H1 (cell line): ENCODE measurements around the gene FHAD1. TPM values are rescaled to one million over a fixed set of nuclear protein-coding genes. Genes with fewer than 3 reads are reported as not detected.

ENCODE experiments used
- CTCF ChIA-PET: fragments of 300-600 bp; sonication (Branson Sonifier 250); formaldehyde crosslinking; loops from one replicate; lab custom pipeline; 2021; ENCODE audit not compliant: partially characterized antibody; lab: Charles Lee
- POLR2A ChIA-PET: fragments of 300-600 bp; sonication (Branson Sonifier 250); formaldehyde crosslinking; loops from one replicate; lab custom pipeline; 2021; ENCODE audit warnings: inconsistent platforms; ENCODE audit not compliant: partially characterized antibody; lab: Charles Lee
- DNase-seq, 2 experiments: peaks; one replicate each; pipeline versions ENCODE4 v3.0.0 to v3.0.0-alpha.2; 2010 to 2022; ENCODE audit warnings: low spot score in 2 of 2, low read depth in 1 of 2, mixed read lengths in 1 of 2
- FAIRE-seq: peaks from 2 replicates; lab custom pipeline; 2011; peaks lifted over from hg19 to GRCh38; lab: Jason Lieb, UNC
- H2AFZ ChIP-seq: 2 replicates; pipeline ENCODE4 v1.8.1; 2012; ENCODE audit warnings: low read length, inconsistent platforms
- H2AK5ac ChIP-seq: 2 replicates; pipeline ENCODE4 v1.6.1; 2013; ENCODE audit warnings: low read depth, low read length
- H2BK120ac ChIP-seq: replicated peaks from 2 replicates; pipeline ENCODE3; 2013; ENCODE audit warnings: low read depth, low read length, inconsistent platforms
- H2BK12ac ChIP-seq: 2 replicates; pipeline ENCODE4 v1.6.1; 2013; ENCODE audit warnings: low read depth, low read length
- H2BK15ac ChIP-seq: 2 replicates; pipeline ENCODE4 v1.6.1; 2013; ENCODE audit warnings: low read length
- H2BK20ac ChIP-seq: 2 replicates; pipeline ENCODE4 v1.6.1; 2013; ENCODE audit warnings: low read length
- H2BK5ac ChIP-seq: 2 replicates; pipeline ENCODE4 v1.6.1; 2013; ENCODE audit warnings: low read depth, low read length
- H3K14ac ChIP-seq: 2 replicates; pipeline ENCODE4 v1.6.1; 2013; ENCODE audit warnings: inconsistent platforms; ENCODE audit not compliant: insufficient read length
- H3K18ac ChIP-seq: 2 replicates; pipeline ENCODE4 v1.6.1; 2013; ENCODE audit warnings: low read length; ENCODE audit errors: extremely low read depth
- H3K23ac ChIP-seq: 2 replicates; pipeline ENCODE4 v1.6.1; 2013; ENCODE audit warnings: inconsistent platforms; ENCODE audit not compliant: insufficient read length
- H3K23me2 ChIP-seq: 2 replicates; pipeline ENCODE4 v1.6.1; 2013; ENCODE audit warnings: low read depth, low read length
- H3K27ac ChIP-seq: 2 replicates; pipeline ENCODE4 v1.6.1; 2011; ENCODE audit warnings: low read depth, low read length, inconsistent platforms
- H3K27me3 ChIP-seq, 4 experiments: replicated peaks in 1 of 4; 1 replicate in 1 of 4; 2 replicates in 3 of 4; pipeline versions ENCODE4 v1.6.1 to v1.8.1; 2011 to 2013; ENCODE audit warnings: low read length in 3 of 4, mild to moderate bottlenecking in 3 of 4, inconsistent platforms in 2 of 4, mixed read lengths in 2 of 4, moderate library complexity in 1 of 4; ENCODE audit not compliant: control insufficient read depth in 3 of 4, insufficient read depth in 3 of 4; ENCODE audit errors: extremely low read depth in 1 of 4
- H3K36me3 ChIP-seq, 4 experiments: 2 replicates each; pipeline versions ENCODE4 v1.6.1 to v1.8.1; 2011 to 2013; ENCODE audit warnings: mild to moderate bottlenecking in 4 of 4, low read length in 3 of 4, moderate library complexity in 2 of 4, control low read depth in 1 of 4, inconsistent platforms in 1 of 4; ENCODE audit not compliant: insufficient read depth in 4 of 4, control insufficient read depth in 2 of 4
- H3K4ac ChIP-seq: replicated peaks from 2 replicates; pipeline ENCODE3; 2013; ENCODE audit warnings: low read length, low read depth, mixed read lengths, inconsistent platforms; ENCODE audit not compliant: insufficient read length
- H3K4me1 ChIP-seq, 4 experiments: replicated peaks in 1 of 4; 1 replicate in 1 of 4; 2 replicates in 3 of 4; pipeline versions ENCODE4 v1.6.1 to v1.8.1; 2011 to 2013; ENCODE audit warnings: low read length in 3 of 4, inconsistent platforms in 2 of 4, mixed read lengths in 1 of 4; ENCODE audit not compliant: insufficient read depth in 4 of 4, control insufficient read depth in 3 of 4
- H3K4me2 ChIP-seq, 2 experiments: 2 replicates each; pipeline versions ENCODE4 v1.6.1 to v1.8.1; 2011 to 2013; ENCODE audit warnings: low read depth in 2 of 2, low read length in 2 of 2, control low read depth in 1 of 2, inconsistent platforms in 1 of 2, mild to moderate bottlenecking in 1 of 2; ENCODE audit not compliant: insufficient read depth in 1 of 2
- H3K4me3 ChIP-seq, 4 experiments: fragments of 200-600, 300-600 bp in 1 of 4; sonication (generic), shearing (Covaris generic), sonication (Bioruptor Twin) in 1 of 4; 2 replicates each; pipeline versions ENCODE4 v1.5.1 to v1.8.1; 2011 to 2016; ENCODE audit warnings: low read length in 4 of 4, low read depth in 3 of 4, control low read depth in 2 of 4, inconsistent platforms in 2 of 4, mild to moderate bottlenecking in 2 of 4, mixed read lengths in 1 of 4, moderate library complexity in 1 of 4; ENCODE audit not compliant: insufficient read depth in 2 of 4; ENCODE audit errors: extremely low read depth in 1 of 4
- H3K56ac ChIP-seq: replicated peaks from 2 replicates; pipeline ENCODE3; 2013; ENCODE audit warnings: low read depth, mild to moderate bottlenecking, mixed read lengths, low read length, inconsistent platforms; ENCODE audit not compliant: insufficient read length
- H3K79me1 ChIP-seq: 2 replicates; pipeline ENCODE4 v1.6.1; 2013; ENCODE audit warnings: low read depth, low read length, control low read depth
- H3K79me2 ChIP-seq, 2 experiments: 2 replicates each; pipeline versions ENCODE4 v1.6.1 to v1.8.1; 2012 to 2013; ENCODE audit warnings: low read length in 2 of 2, mild to moderate bottlenecking in 2 of 2, inconsistent platforms in 1 of 2; ENCODE audit not compliant: insufficient read depth in 2 of 2, control insufficient read depth in 1 of 2
- H3K9ac ChIP-seq, 4 experiments: replicated peaks in 1 of 4; 1 replicate in 1 of 4; 2 replicates in 3 of 4; pipeline versions ENCODE4 v1.6.1 to v1.8.1; 2011 to 2013; ENCODE audit warnings: low read depth in 3 of 4, low read length in 3 of 4, control low read depth in 2 of 4, mild to moderate bottlenecking in 2 of 4, moderate library complexity in 2 of 4, inconsistent platforms in 1 of 4; ENCODE audit errors: extremely low read depth in 1 of 4
- H3K9me3 ChIP-seq, 2 experiments: 2 replicates each; pipeline versions ENCODE4 v1.6.1 to v1.8.1; 2012 to 2013; ENCODE audit warnings: mild to moderate bottlenecking in 2 of 2, moderate library complexity in 2 of 2, control low read depth in 1 of 2, inconsistent platforms in 1 of 2, low read depth in 1 of 2, low read length in 1 of 2, mixed read lengths in 1 of 2; ENCODE audit not compliant: insufficient read depth in 2 of 2
- H4K20me1 ChIP-seq, 2 experiments: replicated peaks in 1 of 2; 2 replicates each; pipeline versions ENCODE3 to v1.8.1; 2011 to 2013; ENCODE audit warnings: inconsistent platforms in 2 of 2, low read length in 2 of 2, mild to moderate bottlenecking in 1 of 2; ENCODE audit not compliant: insufficient read depth in 2 of 2, control insufficient read depth in 1 of 2
- H4K5ac ChIP-seq: 2 replicates; pipeline ENCODE4 v1.6.1; 2013; ENCODE audit warnings: low read length, low read depth, mixed read lengths, inconsistent platforms; ENCODE audit not compliant: insufficient read length
- H4K8ac ChIP-seq: 2 replicates; pipeline ENCODE4 v1.8.0; 2013; ENCODE audit warnings: mild to moderate bottlenecking, moderate library complexity, low read length, inconsistent platforms; ENCODE audit not compliant: insufficient read depth; ENCODE audit errors: extremely low read depth
- H4K91ac ChIP-seq: replicated peaks from 2 replicates; pipeline ENCODE3; 2013; ENCODE audit warnings: low read length, mixed read lengths, inconsistent platforms; ENCODE audit not compliant: insufficient read length
- CBX5 ChIP-seq: fragments of 300-800, 300-1000 bp; sonication (generic); IDR thresholded peaks from 2 replicates; pipeline ENCODE4 v1.7.1; 2016; ENCODE audit warnings: antibody characterized with exemption, low read length, low read depth
- EGR1 ChIP-seq: IDR thresholded peaks from 2 replicates; pipeline ENCODE4 v1.6.1; 2011; ENCODE audit warnings: low read depth, low read length, borderline replicate concordance
- HDAC6 ChIP-seq: IDR thresholded peaks from one replicate; pipeline ENCODE4 v1.7.1; 2012; ENCODE audit warnings: low read depth, mild to moderate bottlenecking, inconsistent platforms, low read length, moderate library complexity
- JUND ChIP-seq: IDR thresholded peaks from 2 replicates; pipeline ENCODE4 v1.6.1; 2011; ENCODE audit warnings: mild to moderate bottlenecking, improper control_type of control experiment, low read length
- KDM4A ChIP-seq: IDR thresholded peaks from one replicate; pipeline ENCODE4 v1.7.1; 2012; ENCODE audit warnings: low read depth, mild to moderate bottlenecking, moderate library complexity, low read length, inconsistent platforms; ENCODE audit not compliant: severe bottlenecking
- RAD21 ChIP-seq, 2 experiments: IDR thresholded peaks in 1 of 2; conservative IDR thresholded peaks in 1 of 2; 2 replicates each; pipeline ENCODE4 v1.6.1; 2011; ENCODE audit warnings: low read depth in 2 of 2, low read length in 2 of 2, improper control_type of control experiment in 1 of 2, inconsistent platforms in 1 of 2, mild to moderate bottlenecking in 1 of 2, moderate library complexity in 1 of 2
- SAP30 ChIP-seq: fragments of 300-600 bp; sonication (generic); IDR thresholded peaks from 2 replicates; pipeline ENCODE4 v1.7.1; 2012; ENCODE audit warnings: low read length, moderate library complexity, mild to moderate bottlenecking, inconsistent platforms; ENCODE audit not compliant: insufficient read depth, insufficient replicate concordance
- TAF7 ChIP-seq: optimal IDR thresholded peaks from 2 replicates; pipeline ENCODE3; 2011; ENCODE audit warnings: low read depth, mild to moderate bottlenecking, inconsistent platforms, low read length, moderate library complexity, borderline replicate concordance
- YY1 ChIP-seq: IDR thresholded peaks from 2 replicates; pipeline ENCODE4 v1.6.1; 2011; ENCODE audit warnings: low read depth, mild to moderate bottlenecking, low read length
- WGBS, 2 experiments: shearing (Covaris generic) in 1 of 2; methylation state at CpG; one replicate each; pipeline versions ENCODE4 v1.1.6 to v1.1.7; 2013 to 2015; ENCODE audit warnings: low lambda C conversion rate in 2 of 2, mixed read lengths in 2 of 2, inconsistent platforms in 1 of 2, low coverage in 1 of 2, missing lambda C conversion rate in 1 of 2; ENCODE audit not compliant: insufficient replicate concordance in 2 of 2, insufficient coverage in 1 of 2, insufficient read length in 1 of 2; ENCODE audit errors: extremely low coverage in 1 of 2, missing lambda C conversion rate in 1 of 2; 5-methylcytosine and 5-hydroxymethylcytosine counted together
- polyA plus RNA-seq, 7 experiments: library from polyadenylated mRNA; depleted of rRNA in 3 of 7; stranded (reverse) in 5 of 7; unstranded in 2 of 7; fragments of >200 nt in 5 of 7; fragments of 200-250 nt in 2 of 7; gene quantifications; 1 replicate in 5 of 7; 2 replicates in 1 of 7; 4 replicates in 1 of 7; pipeline versions ENCODE4 v1.2.1 to v1.2.3, GENCODE V29; 2011 to 2013; ENCODE audit warnings: missing spikeins in 2 of 7, mixed read lengths in 2 of 7
- total RNA-seq: library from RNA; stranded (reverse); fragmentation: NEBNext Ultra II Directional; extraction: Animal tissue kit (Norgen Biotek cat#: 25700); gene quantifications from 2 replicates; pipeline ENCODE4 v1.2.1, GENCODE V29; 2021

The FHAD1 gene
- total and polyA plus RNA-seq, 2 of the 8 experiments (the other 6 are each of a cell fraction or from before 2014, with no cell fraction given) = 0.39 to 0.69 TPM

DNA sequence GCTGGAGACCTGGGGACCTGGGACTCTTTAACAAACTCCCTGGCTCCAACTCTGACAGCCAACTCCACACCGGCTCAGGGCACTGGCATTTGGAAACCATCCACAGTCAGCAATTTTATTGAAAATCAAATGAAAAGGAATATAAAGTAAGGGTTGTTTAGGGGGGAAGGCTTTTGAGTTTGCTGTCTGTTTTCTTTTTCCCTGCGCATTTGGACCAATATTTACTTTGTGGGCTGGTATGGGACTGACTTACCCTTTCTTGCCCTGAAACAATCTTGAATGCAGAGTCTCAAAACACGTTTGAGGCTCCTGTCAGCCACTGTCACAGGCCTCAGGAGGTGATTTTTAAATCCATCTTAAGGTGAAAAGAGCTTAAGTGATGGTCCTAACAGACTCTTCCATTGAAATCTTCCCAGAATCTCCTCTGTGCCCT is 147.3 kb downstream of the FHAD1 start:
- ChIA-PET POLR2A (interaction anchor here (0.7 kb wide), 1 partner anchor 13 kb away, joined by 3 read pairs; no protein-coding TSS in a partner anchor), CTCF (interaction anchor here (1.0 to 1.7 kb wide), 2 partner anchors 9 to 70 kb away, joined by 4 to 6 read pairs; no protein-coding TSS in a partner anchor)
- TF ChIP-seq CBX5 (no peak), JUND (no peak), KDM4A (no peak), EGR1 (no peak), TAF7 (no peak), SAP30 (no peak), YY1 (no peak), RAD21 (IDR thresholded peaks at IDR 0.05 in 1 of 2, conservative IDR thresholded peaks at IDR 0.05 in 1 of 2; ENCODE audit: low read depth in 2 of 2, low read length in 2 of 2) (no peak), HDAC6 (no peak)
- H3K4me1 ChIP-seq = no peaks in the 10 kb centered on the region
- no peak overlapping the region for H2AK5ac ChIP-seq
- no peaks in the 10 kb centered on the region for H3K36me3 ChIP-seq
- FAIRE-seq = no peak
- no peaks in the 10 kb centered on the region for H4K20me1 ChIP-seq
- H2AFZ ChIP-seq = no peak overlapping the region
- no peak overlapping the region for H2BK20ac ChIP-seq
- H4K5ac ChIP-seq = no peak overlapping the region
- no peak overlapping the region for H2BK120ac ChIP-seq
- no peak overlapping the region for H3K27ac ChIP-seq
- H3K4ac ChIP-seq = no peak overlapping the region
- no peak overlapping the region for H3K56ac ChIP-seq
- no peak overlapping the region for H3K4me3 ChIP-seq
- 65% methylated on average over 3 of the region's 3 CpGs; no CpG with 5 or more reads in 1 of the 2 experiments for WGBS, 2 experiments
- H3K4me2 ChIP-seq = no peak overlapping the region
- H4K91ac ChIP-seq = no peak overlapping the region
- no peaks in the 10 kb centered on the region for H3K79me2 ChIP-seq
- no peak overlapping the region for H2BK12ac ChIP-seq
- no peak overlapping the region for H3K14ac ChIP-seq
- no peaks in the 10 kb centered on the region for H3K23me2 ChIP-seq
- H3K9ac ChIP-seq = no peak overlapping the region
- H2BK5ac ChIP-seq = no peak overlapping the region
- no peak overlapping the region for H4K8ac ChIP-seq
- no peak overlapping the region for H2BK15ac ChIP-seq
- H3K79me1 ChIP-seq = no peaks in the 10 kb centered on the region
- DNase-seq = no peak
- H3K18ac ChIP-seq = no peak overlapping the region
- H3K27me3 ChIP-seq = 0 out of 7 replicates have a peak, but pooled peaks cover 0 to 3% (median 0%) of the 10 kb centered on the region in 4 experiments
- H3K23ac ChIP-seq = no peak overlapping the region
- no peaks in the 10 kb centered on the region for H3K9me3 ChIP-seq
